HG03064 (cell line): ENCODE data around the gene FLRT2.

ENCODE experiments used
- ATAC-seq: cut with Tn5 transposase; IDR thresholded peaks from one replicate; pipeline ENCODE4 v1.9.1; 2021; ENCODE audit warnings: low read depth; ENCODE audit not compliant: unreplicated experiment

FLRT2 gene

DNA sequence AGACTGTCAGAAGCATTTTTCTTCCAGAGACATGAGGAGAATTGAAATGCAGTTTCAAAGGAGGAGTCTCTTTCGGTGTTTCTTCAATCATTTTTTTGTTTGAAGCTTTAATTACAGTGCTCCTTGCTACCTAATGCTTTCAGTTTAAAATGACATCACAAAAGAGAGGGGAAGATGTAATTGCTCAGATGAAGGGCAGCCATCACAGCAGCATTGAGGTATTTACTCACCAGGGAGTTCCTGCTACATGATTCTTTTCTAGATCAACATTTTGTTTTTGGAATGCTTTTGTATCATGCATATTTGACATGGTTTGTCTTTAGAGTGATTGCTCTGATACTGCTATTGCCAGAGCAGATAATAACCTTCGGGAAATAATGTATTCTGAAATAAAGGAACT lies 28.6 kb downstream of the FLRT2 start:
- ATAC-seq: no peak

DNA sequence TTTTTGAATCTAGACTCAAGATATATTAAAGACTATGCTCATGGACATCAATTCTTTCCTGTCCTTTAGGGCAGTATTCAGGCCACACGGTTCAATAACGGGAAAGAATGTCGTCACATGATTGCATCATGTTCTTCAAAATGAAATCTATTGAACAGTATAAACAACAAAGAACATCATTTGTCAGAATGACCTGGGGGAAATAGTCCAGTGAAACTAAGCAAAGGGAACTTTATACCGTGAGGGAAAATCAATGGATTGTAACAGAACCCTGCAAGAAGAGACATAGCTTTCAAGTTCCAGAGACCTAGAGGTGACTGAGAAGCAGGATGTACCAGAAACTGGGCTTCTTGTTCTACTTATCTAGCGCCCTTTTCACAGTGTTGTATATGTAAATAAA lies 32.7 kb downstream of the FLRT2 start:
- no peak for ATAC-seq

DNA sequence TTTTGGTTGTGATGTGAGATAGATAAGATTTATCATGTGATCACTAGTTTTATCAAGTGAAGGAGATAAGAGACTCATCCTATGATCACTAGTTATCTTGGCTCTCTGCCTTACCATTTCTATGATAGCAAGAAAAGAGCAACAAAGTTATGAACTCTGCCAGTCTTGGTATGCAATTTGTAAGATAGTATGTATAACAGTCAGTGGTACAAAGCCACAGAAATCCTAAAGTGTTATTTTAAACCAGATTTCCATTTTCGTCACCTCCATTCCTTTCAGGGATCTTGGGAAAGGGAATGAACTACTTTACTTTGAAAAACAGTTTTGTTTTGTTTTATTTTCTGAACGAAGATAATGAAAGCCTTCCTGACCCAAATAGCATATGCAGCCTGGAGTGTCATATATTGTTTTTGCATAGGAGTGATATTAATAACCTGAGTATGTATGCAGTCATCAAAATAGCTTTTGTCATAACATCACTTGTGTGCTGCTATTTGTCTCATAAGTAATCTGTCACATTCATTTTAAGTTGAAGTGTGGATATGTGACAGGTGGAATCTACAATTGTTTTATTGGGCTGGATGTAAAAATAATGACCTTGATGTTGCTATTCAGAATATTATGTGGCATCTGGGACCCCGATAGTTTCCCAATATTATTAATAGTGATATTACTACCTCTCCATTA lies 35.0 kb downstream of the FLRT2 start:
- no peak for ATAC-seq

DNA sequence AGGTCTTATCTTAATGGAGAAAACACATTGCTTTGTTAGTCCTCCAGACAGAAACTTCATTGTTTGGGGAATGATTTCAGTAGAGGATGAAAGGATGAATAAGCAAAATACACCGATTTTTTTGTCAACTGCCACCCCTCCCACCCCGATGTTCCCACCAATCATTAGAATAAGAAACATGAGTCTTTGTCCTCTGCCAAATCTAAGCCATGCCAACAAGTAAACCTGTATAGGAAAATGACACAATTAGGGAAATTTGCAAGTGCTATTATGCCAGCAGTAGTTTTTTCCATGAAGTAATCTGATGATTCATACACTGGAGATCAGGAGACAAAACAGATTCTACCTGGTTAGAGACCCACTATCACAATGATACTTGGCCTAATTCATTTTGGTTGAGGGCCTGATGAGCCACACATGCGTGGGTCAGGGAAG lies 35.9 kb downstream of the FLRT2 start:
- no peak for ATAC-seq

DNA sequence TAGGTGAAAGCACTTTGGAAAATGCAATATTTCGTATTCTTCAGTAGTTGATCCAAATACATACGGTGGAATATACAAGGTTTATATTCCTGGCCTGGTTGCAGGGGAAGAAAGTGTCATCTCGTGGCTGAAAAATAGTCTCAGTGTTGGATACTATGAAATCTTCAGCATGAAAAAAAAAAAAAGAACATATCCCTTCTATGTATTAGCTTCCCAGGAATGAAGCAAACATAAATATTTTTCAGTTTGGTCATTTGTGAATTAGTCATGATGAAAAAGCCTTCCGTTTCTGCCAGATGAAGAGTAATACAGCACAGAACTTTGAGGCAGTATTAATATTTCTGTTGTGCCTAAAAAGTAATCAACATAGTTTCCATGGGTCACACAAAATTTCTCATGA lies 36.7 kb downstream of the FLRT2 start:
- no peak for ATAC-seq

DNA sequence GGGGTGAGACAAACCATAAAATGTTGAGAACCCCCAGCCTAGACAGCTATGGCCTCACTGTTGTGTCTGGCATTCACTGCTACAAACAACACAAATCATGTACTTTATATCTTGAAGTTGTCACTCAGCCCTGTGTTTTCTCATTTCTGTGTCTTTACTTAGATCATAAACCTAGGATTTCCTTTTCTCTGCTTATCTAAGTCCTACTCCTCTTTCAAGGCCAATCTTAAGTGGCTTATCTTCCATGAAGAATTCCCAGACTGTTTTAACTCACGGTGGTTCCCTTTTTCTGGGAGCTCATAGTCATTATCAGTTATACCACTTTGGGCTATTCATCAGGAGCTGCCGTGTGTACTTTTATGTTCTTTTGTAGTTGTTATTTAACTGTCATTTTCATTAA lies 42.1 kb downstream of the FLRT2 start:
- no peak for ATAC-seq

DNA sequence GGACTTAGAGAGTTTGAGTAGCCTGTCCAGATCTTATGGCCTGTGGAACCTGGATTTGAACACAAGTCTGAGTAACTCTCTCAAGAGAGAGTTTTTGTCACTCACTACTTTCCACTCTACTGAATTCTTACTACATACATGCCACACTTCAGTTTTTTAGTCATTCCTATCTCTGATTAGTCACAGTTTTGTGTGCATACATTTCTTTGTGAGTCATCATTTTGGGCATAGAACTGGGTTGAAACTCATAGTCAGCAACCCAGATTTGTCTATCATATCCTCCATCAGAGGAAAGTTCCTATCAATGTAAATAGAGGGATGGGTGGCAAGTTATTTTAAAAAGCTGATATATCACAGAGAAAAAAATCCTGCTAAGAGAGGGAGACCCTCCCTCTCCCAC lies 42.9 kb downstream of the FLRT2 start:
- no peak for ATAC-seq

DNA sequence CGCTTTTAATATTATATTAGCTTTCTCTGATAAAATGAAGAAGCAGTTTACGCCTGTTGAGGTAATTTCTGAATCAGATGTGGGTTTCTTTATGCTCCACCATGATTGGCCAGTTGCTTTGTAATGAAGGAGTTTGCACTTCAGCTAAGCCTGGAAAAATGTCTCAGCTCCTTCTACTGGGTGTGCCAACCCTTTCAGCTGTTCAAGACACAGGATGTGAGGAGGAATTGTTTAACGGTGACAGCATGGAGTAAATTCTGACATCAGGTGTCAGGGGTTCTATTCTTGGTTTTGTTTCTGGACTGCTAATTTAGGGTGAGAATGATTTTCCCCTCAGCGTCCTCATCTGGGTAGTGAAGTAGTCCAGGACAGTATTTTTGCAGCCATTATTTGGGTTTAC lies 43.5 kb downstream of the FLRT2 start:
- ATAC-seq: no peak

DNA sequence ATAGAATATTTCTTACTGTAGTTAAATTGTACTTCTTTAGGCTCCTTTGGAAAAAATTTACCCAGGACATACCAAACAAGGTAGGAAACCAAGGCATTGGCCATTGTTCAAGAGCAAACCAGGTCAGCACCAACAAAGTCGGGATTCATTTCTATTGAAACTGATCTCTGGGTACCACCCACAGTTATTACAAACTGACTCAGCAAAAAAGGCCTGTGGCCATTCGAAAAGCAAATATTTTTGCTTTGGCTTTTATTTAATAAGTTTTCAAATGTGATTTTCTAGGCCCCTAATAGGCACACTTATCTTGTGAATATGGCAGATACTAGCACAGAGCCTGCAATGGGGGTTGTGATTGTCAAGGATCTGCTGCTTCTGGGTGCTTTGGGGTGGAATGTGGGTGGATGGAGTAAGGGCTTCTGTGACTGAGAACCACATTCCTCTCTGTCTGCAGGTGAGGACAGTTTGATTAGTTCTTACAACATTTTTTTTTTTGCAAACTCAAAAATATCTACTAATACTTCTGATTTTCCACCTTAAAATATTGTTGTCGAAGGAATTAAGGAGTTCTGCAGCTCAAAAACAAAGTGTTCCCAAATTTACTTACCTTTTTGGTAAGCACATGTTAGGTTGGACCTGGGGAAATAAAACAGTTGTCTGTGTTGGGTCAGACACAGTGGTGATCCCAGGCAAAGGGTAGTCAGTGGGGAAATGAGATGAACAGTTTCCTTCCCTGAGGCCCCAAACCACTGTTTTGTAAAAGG lies 45.1 kb downstream of the FLRT2 start:
- ATAC-seq: no peak

DNA sequence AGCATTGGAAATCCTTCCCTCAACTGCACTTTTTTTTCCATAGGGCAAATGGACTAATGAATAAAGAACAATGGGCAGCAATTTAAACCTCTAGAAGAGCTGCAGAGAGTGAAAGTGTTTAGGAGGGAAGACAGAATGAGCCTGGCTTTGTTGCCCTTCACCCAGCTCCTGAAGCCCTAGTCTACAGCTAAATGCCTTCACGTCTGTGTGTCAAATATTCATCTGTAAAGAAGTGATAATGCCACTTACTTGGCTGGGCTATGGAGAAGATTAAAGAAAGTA lies 45.6 kb downstream of the FLRT2 start:
- no peak for ATAC-seq

DNA sequence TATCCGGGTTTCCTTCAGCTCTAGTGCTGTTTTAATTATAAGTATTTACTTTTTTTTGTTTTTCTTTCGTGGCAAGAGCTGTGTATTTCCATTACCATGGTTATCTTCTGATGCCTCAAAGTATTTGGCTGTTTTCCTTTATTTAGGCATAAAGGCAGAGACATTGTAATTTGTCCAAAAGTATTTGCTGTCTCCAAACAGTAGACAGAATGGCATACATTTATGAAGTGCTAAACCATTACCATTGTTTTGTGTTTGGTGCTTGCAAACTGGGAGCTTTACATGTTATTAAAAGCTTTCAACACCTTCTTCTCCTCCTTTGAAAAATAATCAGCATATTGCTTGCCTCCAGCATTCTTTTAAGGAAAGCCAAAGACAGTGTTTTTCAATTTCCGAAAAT lies 46.3 kb downstream of the FLRT2 start:
- no peak for ATAC-seq

DNA sequence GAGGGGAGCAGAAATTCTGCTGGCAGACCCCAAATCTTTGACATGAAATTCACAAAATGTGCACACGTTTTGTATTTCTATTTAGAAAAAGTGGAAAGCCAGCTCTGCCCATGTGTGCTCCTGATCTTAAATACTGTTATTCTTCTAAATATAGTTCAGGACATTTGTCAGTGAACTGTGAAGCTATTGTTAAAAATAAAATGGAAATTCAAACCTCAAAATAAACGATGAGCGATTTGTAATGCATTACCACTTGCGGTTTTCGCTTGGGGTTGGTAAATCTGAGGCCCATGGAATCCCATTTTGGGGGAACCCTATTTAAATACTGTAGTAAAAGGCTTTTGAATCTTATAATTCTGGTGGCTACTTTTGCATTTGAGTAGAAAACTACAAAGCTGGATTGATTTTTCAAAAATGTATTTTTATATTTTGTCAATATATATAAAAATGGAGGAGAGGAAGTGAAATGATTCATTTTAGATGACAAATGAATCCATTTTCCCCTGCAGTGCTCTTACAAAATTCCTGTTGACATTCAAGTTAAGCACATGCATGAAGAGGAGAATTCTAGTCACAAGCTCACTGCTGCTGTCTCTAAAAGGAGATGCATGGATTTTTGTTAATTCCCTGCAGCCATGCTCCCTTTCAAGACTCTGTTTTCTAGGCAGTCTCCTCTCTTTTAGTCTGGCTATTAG lies 47.1 kb downstream of the FLRT2 start:
- no peak for ATAC-seq

DNA sequence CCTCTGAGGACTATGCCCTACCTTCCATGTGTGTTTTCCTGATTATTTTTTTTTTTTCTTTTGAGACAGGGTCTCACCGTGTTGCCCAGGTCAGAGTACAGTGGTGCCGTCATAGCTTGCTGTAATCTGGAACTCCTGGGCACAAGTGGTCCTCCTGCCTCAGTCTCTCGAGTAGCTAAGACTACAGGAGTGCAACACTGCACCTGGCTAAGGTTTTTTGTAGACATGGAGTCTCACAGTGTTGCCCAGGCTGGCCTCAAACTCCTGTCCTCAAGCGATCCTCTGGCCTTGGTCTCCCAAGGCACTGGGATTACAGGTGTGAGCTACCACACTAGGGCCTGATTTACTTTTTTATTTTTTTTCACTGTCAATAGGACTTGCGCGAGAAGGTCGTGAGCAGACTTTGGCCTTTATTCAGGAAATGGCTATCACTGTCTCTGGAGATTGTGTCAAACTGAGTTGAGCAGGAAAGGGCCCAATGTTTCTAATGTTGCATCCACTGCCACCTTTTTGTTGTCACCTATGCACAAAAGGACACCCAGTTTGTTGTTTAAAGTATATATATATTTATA lies 47.7 kb downstream of the FLRT2 start:
- no peak for ATAC-seq

DNA sequence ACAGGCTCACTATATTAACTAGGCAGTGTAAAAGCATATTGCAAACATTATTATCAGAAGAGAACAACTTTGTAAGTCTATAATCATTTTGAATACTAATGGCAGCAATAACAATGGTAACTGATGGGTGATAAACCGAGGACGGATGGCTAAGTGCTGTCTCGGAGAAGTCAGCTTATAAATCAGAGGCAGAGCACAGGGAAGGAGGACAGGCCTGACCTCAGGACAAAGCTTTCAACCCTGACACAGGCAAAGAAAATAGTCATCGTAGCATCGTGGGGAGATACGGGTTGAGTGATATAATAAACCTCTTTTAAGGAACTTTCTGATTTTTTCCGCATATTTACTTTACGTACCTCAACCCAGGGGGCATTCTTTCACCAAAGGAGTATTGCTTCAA lies 48.4 kb downstream of the FLRT2 start:
- no peak for ATAC-seq

DNA sequence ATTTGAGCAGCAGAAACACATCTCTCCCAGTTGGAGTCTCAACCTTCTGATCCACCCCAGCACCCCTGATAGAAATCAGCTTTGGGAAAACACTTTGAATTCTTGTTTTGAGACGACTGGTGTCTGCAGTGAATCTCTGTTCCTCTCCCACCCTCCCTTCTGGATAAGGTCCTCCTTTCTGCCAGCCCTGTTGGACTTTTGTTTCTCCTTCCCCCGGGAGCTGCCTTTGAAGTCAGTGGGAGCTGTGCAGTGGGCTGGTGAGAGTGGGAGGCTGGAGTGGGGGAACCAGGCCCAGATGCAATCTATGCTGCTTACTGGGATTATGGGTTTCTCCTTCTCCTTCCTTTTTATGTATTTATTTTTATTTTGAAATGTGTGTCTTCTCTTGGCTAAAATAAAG lies 49.0 kb downstream of the FLRT2 start:
- no peak for ATAC-seq

DNA sequence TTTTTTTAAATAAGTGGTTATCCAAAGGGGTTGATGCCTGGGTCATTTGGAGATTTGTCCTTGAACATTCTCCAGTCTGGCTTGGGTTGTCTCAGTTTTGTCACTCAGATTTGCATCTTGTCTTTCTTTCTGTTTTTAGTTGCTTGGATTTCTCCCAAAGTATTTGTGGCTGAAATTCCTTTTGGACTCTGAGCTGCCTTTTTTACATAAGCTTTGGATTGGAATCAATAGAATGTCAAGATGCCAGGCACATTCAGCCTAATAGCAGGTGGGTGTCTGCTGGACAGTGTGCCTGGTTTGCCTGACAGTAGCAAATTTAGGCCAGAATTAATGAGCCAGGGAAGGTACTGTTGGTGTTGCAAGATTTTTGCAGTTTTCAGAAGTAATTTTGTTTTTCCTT lies 50.0 kb downstream of the FLRT2 start:
- no peak for ATAC-seq

DNA sequence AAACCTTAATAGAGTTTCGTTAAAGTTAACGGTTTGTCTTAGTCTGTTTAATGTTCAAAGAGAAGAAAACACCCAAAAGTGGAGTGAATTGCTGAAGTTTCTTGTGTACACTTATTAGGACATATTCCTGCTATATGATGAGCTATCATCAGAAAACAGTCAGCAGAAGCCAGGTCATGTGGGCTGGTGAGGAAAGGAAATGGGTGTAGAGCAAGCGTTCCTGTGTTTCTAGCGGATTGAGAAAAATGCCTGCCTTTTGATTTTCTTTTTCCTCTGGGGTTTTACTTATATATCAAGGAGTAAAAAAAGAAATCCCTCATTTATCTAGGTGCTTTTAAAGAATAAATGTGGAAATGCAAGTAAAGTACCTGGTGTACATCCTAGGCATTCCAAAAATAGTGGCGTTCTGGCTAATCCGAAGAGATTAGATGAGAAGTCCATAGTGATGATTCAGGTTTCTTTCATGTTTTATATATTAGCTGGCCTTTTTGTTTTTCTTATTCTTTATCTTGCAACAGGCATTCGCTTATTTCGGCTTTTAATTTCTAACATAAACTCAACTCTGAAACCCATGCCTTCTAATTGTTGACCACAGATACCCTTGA lies 50.7 kb downstream of the FLRT2 start:
- no peak for ATAC-seq

DNA sequence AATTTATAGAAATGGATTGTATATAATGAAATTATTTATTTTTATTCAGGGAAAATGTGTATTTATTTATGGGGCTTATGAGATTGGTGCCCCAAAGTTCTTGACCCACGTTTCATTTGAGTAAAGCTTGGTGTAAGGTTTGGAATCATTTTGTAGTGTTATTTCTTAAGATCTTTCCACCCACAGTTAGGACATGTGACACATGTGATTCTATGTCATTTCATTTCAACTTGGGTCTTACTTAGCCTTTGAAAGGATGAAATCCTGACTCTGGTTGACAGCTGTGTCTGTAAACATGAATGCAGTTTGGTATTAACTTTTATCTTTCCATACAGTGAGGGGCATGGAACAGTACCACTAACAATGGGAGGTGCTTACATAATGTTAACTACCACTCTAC lies 51.7 kb downstream of the FLRT2 start:
- ATAC-seq: no peak

DNA sequence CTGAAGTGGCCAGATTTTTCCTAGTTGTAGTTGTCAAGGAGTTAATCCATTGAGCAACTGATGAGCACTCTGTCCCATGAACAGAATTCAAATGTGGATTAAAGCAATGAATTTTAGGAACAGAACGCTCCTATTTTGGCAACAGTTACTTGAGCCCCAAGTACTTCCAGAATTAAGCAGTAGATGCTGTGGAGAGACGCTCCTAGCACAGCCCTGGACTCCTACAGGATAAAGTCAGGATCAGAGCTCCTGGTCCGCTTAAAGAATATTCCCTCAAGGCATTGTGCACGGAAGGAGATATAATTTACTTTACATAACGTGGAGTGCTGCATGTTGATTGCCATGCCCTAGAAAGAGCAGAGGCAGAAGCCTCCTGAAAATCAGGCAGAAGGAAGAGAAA lies 53.4 kb downstream of the FLRT2 start:
- ATAC-seq: no peak

DNA sequence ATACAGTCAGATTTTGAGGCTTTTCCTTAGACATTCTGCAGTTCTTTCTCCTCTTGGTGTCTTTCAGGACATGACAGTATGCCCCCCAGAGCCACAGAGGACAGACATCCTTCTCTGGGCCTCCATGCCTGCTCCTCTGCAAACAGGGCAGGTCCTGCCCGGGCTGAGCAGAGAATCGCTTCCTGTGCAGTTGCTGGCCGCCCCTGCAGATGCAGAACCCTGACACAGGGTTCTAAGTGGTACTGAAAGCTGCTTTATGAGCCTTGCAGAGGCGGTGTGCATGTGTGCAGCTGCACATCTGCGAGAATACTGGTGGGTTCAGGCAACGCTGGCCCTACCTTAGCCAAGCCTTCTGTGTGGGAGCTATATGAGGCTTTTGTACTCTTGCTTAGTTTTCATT lies 54.5 kb downstream of the FLRT2 start:
- no peak for ATAC-seq

DNA sequence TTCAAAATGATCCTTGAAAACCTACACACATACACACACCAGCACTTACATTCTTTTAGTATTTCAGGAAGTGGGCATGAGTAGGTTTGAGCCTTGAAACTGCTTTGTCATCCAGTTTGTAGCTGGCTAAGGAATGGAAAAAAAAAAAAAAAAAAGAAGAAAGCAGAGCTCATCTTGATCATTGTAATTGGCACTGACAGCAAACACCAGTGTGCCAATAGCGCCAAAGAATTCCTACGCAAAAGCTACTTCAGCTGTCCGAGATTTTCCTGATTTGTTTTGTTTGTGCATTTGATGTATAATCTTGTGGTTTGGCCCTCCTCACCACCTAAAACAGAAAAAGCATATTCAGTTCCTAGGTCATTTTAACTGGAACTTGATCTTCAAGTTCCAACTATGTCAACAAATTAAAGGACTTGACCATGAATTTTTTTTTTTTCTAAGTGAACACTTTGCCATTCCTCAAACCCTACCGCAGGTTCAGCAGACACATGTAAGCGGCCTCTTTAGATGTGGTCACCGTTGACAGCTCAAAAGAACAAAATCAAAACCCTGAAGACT lies 57.3 kb downstream of the FLRT2 start:
- no peak for ATAC-seq
